NCI-H187 treated with DMSO at 0.1 percent for 48 hours (cell line): ENCODE measurements around the gene SENP7.
A peak's percentile ranks its signal among the peaks of the same experiment; 100 is the strongest.
"Not testable (repeated sequence)": the region's sequence is repeated elsewhere in the genome, so short reads cannot be mapped to it uniquely, and the experiment has no call there.

Experiments
- DNase-seq: peaks from one replicate; lab custom pipeline; 2025; lab: John Stamatoyannopoulos, UW

Gene SENP7, protein sequence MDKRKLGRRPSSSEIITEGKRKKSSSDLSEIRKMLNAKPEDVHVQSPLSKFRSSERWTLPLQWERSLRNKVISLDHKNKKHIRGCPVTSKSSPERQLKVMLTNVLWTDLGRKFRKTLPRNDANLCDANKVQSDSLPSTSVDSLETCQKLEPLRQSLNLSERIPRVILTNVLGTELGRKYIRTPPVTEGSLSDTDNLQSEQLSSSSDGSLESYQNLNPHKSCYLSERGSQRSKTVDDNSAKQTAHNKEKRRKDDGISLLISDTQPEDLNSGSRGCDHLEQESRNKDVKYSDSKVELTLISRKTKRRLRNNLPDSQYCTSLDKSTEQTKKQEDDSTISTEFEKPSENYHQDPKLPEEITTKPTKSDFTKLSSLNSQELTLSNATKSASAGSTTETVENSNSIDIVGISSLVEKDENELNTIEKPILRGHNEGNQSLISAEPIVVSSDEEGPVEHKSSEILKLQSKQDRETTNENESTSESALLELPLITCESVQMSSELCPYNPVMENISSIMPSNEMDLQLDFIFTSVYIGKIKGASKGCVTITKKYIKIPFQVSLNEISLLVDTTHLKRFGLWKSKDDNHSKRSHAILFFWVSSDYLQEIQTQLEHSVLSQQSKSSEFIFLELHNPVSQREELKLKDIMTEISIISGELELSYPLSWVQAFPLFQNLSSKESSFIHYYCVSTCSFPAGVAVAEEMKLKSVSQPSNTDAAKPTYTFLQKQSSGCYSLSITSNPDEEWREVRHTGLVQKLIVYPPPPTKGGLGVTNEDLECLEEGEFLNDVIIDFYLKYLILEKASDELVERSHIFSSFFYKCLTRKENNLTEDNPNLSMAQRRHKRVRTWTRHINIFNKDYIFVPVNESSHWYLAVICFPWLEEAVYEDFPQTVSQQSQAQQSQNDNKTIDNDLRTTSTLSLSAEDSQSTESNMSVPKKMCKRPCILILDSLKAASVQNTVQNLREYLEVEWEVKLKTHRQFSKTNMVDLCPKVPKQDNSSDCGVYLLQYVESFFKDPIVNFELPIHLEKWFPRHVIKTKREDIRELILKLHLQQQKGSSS

DNA sequence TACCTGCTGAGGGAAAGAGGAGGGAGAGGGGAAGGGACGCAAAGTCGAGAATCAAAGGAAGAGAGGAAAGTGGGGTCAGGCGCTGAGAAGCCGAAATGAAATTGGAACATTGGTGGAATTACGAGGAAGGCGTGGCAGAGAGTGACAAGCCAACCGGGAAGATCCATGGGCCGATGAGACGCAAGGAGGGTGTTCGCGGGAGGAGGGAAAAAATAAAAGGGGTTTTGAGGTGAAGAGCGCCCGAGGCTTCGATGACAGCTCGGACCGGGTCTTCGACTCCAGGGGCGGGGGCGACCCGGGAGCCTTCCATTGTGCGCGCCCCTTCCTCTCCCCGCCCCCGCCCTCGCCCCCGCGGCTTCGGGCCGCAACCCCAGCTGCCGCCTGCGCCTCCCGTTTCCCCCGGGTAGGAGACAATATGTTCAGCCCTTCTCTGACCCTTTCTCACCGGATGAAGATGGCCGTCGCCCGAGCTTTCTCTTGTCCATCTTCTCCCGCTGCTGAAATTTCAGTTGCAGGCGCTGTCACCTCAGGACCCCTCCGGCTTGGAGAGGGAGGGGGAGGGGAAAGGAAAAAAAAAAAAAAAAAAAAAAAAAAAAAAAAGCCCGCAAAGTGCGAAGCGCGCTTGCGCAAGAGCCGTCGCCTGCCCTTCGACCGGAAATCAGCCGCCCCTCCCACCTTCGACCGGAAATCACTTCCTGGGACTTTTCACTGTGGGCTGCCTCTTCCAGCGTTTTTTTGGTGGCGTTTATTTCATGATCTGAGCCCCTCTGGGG lies at the start of gene SENP7:
Gene SENP7, minus strand, starts transcription at position 567 of the 773 bp plus-strand sequence. Its CDS starts 82 bp downstream, at position 485.
- peak; percentile 19 for DNase-seq

DNA sequence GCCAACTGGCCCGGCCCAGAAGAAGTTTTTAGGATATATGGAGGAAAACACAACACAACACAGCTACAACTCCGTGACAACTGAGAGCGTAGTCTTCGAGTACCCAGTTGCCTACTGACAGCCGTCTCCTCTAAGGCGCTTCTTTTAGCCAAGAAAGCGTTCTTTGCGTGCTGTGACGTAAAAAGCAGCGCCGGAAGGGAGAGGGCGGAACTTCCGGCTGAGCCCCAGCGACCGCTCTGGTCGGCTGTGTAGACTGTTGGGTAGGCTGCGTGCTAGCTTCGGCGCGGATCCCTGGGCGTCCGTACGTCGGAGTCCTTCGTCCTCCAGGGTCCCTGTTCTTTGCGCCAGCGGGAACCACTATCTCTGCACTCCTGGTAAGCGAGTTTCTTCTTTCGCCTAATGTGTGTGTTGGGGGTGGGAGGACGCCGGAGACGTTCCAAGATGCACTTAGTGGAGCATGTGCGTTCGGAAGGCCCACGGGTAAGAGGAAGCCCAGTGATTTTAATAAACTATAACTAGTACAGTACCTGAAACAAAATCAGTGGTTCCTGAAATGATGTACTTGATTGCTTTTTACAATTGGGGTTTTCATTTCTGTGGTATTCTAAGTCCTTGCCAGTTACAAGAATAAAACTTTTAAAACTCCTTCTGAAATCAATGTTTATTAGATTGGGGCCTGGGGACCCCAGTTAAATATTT lies 48.8 kb upstream of the SENP7 start, which contains the start of gene TRMT10C:
Gene TRMT10C, plus strand, starts transcription at position 239 of the 699 bp plus-strand sequence. CDS start 2,914 bp downstream, outside the sequence.
- no peak for DNase-seq

DNA sequence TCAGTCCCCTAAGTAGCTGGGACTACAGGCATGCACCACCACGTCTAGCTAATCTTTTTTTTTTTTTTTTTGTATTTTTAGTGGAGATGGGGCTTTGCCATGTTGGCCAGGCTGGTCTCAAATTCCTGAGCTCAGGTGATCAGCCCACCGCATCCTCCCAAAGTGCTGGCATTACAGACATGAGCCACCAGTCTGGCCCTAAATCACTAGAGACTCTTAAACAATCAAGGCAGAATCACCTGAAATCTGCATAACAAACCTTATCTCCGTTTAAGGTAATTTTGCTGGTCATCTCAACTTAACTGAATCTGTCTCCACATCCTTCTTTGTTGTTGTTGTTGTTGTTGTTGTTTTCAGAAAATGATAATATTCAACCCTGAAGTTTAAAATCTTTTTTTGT lies 43.1 kb upstream of the SENP7 start:
- DNase-seq: no peak

DNA sequence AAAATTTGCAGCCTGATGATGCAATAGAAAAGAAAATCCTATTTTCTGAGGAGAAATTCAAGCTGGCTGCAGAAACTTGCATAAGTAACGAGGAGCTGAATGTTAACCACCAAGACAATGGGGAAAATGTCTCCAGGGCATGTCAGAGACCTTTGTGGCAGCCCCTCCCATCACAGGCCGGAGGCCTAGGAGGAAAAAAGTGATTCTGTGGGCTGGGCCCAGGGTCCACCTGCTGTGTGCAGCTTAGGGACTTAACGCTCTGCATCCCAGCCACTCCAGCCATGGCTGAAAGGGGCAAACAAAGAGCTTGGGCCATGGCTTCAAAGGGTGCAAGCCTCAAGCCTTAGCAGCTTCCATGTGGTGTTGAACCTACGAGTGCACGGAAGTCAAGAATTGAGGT lies 40.4 kb upstream of the SENP7 start:
- not testable (repeated sequence) for DNase-seq

DNA sequence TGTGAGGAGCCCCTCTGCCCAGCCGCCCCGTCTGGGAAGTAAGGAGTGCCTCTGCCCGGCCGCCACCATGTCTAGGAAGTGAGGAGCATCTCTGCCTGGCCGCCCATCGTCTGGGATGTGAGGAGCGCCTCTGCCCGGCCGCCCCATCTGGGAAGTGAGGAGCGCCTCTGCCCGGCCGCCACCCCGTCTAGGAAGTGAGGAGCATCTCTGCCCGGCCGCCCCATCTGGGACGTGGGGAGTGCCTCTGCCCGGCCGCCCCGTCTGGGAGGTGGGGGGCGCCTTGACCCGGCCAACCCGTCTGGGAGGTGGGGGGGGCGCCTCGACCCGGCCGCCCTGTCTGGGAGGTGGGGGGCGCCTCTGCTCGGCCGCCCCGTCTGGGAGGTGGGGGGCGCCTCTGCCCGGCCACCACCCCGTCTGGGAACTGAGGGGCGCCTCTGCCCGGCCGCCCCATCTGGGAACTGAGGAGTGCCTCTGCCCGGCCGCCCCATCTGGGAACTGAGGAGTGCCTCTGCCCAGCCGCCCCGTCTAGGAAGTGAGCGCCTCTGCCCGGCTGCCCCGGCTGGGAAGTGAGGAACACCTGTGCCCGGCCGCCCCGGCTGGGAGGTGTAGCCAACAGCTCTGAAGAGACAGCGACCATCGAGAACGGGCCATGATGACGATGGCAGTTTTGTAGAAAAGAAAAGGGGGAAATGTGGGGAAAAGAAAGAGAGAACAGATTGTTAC lies 38.5 kb upstream of the SENP7 start:
- DNase-seq: not testable (repeated sequence)

DNA sequence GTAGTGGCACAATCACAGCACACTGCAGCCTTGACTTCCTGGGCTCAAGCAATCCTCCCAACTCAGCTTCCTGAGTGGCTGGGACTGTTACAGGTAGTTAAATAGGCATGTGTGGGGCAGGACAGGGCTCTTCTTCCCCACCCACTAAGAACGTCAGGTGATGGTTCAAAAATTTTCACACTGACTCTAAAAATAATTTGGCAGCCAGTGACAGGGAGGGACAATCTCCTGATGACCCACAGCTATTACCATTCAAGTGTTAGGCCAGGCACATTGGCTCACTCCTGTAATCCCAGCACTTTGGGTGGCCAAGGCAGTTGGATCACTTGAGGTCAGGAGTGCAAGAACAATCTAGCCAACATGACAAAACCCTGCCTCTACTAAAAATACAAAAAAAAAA lies 36.5 kb upstream of the SENP7 start:
- no peak for DNase-seq

DNA sequence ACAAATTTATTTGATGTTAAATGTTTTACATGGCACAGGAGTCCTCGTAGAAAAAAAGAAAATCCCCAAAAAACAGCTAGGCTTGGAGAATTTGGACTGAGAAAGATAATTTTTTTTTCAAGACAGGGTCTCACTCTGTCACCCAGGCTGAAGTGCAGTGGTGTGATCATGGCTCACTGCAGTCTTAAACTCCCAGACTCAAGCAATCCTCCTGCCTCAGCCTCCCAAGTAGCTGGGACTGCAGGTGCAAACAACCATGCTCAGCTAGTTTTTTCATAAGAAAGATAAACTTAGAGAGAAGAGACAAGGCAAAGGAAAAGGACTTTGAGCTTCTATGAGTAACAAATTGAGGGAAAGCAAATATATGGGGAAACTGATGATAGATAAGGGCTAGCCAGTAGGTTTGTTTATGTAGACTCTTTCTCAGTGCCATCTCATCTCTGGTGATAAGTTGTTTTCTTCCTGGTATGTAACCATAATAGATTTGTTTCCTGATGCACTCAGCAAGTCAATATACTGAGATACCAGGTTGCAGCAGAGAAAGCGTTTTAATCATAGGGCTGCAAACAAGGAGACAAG lies 35.6 kb upstream of the SENP7 start:
- no peak for DNase-seq

DNA sequence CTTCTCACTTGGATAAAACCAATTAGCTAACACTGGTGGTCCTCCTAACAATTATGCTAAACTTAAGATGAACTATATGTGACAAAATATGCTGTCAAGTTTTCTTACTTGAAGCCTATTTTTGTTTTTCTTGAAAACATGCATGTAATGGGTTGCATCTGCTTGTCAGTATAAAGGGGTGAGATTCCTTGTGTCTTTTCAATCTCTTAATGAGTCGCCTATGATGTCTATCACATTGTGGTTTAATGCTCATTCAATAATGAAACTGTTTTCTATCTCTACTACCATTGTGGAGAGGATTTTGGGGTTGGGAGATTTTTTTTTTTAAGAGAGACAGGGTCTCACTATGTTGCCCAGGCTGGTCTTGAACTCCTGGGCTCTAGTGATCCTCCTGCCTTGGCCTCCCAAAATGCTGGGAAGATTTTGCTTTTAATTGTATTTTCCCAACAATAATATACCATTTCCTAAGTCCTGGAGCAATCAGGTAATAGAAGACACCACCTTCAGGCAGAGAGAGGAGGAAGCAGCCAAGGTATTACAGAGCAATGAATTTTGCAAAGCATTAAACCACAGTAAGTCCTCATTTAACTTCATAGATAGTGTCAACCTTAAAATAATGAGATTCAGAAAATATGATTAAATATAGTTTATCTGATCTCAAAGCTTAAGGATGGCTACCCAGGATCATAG lies 31.3 kb upstream of the SENP7 start:
- DNase-seq: no peak

DNA sequence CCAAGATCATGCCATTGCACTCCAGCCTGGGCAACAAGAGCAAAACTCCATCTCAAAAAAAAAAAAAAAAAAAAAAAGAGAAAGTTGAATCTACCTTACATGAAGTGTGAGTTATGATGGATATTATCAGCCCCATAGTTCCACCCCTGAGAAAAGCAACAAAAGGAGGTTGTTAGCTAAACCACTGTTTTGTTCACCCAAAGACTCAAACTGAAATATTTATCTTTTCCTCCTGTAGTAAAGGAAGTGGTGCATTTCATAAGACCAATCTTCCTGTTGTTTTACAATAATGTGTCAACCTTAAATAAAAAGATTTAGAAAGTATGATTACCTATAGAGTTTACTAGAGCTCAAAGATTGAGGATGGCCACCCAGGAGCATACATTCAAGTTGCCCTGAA lies 29.9 kb upstream of the SENP7 start:
- DNase-seq: no peak

DNA sequence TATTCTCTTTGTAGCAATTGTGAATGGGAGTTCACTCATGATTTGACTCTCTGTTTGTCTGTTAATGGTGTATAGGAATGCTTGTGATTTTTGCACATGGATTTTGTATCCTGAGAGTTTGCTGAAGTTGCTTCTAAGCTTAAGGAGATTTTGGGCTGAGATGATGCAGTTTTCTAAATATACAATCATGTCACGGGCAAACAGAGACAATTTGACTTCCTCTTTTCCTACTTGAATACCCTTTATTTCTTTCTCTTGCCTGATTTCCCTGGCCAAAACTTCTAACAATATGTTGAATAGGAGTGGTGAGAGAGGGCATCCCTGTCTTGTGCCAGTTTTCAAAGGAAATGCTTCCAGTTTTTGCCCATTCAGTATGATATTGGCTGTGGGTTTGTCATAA lies 23.9 kb upstream of the SENP7 start:
- DNase-seq: not testable (repeated sequence)

DNA sequence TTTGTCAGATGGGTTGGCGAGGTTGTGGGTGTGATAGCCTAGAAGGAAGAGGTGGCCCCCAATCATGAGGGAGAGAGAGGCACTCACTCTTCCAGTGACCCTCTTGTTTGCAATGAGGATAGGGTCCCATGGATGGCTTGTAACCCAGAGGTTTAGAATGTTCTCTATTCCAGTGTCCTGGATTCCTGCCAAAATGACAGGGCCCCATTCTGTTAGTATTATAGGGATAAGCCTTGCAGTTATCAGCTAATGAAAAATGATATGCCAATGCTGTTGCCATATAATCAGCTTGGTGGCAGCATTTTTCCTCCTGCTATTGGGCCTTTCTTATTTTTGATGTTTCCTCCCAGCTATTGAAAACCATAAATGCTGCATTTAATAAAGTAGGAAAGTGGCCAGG lies 23.3 kb upstream of the SENP7 start:
- DNase-seq: no peak

DNA sequence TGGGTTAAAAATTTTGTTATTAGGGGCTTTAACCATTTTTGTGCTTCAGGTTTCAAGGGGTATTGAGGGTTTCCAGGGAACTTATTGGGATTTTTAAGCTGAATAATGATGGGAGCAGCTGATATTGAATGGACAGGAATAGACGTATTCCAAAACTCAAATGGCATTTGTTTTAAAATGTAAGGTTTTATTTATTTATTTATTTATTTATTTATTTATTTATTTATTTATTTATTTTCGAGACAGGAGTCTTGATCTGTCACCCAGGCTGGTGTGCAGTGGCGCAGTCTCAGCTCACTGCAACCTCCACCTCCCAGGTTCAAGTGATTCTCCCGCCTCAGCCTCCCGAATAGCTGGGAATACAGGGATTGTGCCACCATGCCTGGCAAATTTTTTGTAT lies 22.2 kb upstream of the SENP7 start:
- DNase-seq: no peak

DNA sequence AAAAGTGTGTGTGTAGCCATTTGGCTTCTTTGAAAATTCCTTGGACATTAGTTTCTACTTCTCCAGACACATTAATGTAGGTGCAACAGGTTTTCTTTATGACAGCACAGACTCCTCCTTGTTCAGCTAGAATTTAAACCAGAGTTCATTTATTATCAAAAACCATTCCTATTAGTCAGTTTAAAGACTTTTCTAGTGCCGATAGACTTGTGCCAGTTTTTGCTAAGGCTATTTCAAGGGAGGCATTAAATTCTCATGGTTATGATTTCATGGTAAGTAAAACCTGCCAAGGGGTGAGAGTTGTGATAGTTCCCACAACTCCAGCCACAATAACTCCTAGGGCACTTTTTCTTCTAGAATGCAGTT lies 20.6 kb upstream of the SENP7 start:
- DNase-seq: no peak

DNA sequence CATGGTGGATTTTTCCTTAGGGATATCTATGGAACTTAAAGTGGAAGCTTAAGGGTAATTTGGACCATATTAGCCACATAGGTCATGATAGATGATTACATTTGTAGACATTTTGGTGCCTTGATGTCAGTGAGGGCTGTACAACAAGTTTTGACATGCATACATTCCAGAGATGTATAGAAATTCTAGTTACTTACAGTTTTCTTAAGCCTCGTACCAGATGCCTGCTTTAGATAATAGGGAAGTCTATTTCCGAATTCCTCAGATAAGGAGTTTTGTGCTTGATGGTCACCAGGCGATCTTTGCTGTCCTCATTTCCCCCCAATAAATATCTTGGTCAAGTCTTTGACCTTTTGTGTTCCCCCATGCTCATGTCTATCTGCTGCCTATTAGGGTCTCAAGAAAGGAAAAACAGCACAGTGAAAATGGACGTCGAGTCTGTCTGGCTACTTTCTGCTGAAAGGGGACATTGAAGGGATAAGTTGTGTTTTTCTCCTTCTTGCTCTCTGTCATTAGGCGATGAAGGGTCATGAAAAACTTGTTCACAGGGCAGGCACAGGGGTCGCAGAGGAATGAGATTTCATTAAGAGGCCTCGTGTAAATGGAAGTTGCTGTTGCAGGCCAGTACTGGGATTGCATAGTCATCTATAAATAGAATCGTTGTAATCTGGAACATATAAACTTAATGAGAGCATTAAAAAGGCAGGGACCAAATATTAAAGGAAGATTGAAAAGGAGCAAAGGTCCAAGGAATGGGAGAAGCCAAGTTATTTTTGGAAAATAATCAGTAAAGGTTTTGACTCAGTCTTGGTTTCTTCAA lies 20.0 kb upstream of the SENP7 start:
- no peak for DNase-seq

DNA sequence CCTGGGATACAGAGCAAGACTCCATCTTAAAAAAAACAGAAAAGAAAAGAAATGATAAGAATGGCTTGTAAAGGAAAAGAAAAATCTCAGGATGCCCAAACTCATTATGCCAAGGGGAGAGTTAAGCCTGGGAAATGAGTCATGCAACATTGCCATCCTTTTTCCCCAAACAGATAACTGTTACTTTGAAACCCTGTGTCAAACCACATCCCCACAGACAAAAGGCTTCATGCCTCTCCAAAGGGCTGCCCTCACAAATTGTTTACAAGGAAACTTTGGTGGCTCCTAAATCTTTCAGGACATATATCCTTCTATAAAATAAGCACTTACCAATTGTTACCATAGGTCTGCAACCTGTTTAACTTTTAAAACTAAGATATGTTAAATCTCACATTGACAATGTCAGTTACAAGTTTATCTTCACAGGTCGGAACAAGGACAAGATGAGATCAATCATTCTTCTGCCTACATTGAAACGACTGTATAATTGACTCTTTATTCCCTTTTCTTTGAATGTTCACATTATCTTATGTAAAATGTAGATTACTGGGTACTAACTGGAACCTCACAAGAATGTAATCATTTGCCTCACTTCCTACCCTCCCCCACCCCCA lies 18.6 kb upstream of the SENP7 start:
- no peak for DNase-seq

DNA sequence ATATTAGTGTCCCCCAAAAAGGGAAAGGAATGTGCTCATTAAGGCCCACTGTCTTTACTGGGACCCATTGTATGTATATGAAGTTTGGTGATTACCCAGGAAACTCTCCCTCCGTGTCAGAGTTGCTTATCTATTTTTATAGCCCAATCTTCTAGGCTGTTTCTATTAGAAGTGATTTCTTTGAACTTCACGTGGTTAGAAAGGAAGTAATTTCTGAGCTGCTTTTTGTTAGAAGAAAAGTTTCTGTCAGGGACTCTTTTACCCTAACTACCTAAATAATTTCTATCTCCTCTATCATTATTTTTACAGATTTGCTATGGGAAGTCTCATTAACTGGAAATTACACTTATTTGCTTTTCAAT lies 17.7 kb upstream of the SENP7 start:
- no peak for DNase-seq

DNA sequence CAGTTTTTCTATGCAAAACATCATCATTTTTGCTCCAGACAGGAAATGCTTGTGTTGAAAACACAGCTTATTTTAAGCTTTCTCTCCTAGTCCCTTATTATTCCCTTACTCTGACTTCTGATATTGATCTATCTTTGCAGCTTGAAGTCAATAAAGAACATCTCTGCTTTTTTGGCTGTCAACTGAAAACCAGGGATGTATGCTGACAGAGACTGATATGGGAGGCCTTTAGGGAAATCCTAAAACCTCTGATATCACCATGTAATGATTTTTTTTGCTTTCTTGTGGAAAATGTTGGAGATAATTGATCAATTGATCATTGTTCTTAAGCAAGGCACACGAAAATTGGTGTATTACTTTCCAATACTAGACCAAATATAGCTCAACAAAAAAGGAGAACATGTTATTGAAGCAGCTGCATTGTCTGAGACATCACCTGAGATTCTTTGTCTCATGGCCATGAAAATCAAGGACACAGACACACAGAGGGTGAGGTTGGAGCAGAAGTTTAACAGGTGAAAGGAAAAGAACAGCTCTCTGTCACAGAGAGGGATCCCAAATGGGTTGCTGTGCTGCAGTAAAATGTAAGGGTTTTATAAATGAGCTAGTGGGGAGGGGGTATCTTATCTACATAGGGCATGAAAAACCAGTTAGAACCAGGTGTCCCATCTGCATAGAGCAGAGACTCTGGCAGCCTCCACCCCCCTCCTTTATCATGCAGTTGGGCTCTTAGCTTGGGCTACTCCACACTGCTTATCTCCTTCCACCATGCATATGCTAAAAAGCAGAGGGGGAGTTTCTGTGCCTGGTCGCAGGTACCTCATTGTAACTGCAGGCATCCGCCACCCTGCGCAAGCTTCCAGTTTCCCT lies 17.0 kb upstream of the SENP7 start:
- no peak for DNase-seq
